Measurements from ENCODE around the gene SETD6.
"Not testable (repeated sequence)": the region's sequence is repeated elsewhere in the genome, so short reads cannot be mapped to it uniquely, and the experiment has no call there.

The SETD6 gene, protein sequence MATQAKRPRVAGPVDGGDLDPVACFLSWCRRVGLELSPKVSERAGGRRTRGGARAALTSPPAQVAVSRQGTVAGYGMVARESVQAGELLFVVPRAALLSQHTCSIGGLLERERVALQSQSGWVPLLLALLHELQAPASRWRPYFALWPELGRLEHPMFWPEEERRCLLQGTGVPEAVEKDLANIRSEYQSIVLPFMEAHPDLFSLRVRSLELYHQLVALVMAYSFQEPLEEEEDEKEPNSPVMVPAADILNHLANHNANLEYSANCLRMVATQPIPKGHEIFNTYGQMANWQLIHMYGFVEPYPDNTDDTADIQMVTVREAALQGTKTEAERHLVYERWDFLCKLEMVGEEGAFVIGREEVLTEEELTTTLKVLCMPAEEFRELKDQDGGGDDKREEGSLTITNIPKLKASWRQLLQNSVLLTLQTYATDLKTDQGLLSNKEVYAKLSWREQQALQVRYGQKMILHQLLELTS

GRCh38 chr16:58515125-58515870 lies at the start of gene SETD6:
SETD6 (plus strand) TSS chr16:58515517; CDS start chr16:58515538, 21 bp downstream.
- peak; percentile 22 for DNase-seq

GRCh38 chr16:58465817-58466216 lies 49.5 kb upstream of the SETD6 start:
- DNase-seq = no peak

DNA sequence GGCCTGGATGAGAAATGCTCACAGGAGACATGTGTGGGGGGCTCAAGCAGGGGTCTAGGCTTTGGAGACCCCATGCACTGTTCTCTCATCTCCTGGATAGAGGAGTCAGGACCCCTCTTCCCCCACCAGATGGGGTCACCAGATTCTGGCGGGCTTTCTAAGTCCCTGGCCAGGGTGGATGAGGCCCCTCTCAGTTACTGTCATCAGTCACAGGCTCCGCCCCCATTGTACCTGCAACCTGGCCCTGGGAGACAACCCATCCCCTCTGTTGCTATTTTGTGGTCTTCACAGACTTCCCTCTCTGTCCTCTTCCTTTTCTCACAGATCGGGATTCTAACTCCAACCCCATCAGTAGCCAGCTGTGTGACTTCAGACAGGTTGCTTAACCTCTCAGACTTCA lies 48.9 kb upstream of the SETD6 start:
- DNase-seq = no peak

DNA sequence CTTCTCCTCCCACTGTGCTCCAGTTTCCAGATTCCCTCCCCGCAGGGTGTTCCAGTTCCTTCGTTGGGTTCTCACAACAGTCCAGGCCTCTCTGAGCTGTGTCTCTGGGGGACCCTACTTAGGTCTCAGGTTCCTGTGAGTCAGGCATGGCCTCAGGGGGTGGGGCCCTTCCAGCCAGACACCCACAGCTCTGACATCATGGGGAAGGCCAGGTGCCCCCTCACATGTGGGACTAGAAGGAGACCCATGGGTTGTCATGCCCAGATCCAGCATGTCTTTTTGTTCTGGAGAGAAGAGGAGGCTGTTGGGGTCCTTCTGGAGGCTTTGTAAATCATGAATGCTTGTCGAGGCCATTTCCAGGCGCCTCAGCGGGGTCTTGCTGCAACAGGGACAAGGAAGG lies 47.4 kb upstream of the SETD6 start:
- DNase-seq = no peak

DNA sequence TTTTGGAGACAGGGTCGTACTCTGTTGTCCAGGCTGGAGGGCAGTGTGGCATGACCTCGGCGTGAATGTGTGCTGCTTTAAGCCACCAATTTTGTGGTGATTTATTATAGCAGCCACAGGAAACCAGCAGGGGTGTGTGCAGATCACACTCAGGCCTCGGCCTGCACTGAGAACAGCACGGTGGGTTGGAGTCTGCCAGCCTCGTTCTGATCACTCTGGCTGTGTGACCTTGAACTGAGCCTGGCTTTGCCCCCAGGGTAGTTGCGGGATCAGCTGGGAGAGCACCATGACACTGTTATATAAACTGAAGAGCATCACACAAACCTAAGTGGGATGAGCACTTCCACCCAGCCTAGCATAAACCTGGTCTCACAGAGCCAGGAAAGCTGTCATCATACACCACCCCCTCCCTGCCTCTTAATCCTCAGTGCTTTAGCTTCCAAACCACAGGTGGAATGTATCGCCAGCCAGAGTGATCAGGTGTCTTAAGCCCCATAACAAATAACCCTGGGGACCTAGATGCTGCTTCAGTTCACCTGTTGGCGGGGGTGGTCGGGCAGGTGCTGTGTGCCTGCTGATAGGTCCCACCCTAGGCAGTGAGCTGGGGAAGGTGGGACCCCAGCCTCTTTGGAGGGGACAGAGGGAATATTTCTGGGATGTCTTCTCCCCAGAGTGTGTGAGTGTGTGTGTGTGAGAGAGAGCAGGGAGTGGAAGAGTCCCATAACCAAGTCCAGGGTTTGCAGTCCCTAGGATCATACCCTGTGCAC lies 43.9 kb upstream of the SETD6 start:
- DNase-seq = peak; percentile 5

- DNase-seq = no peak
Observed at GRCh38 chr16:58472266-58472665, 43.1 kb upstream of the SETD6 start.

- DNase-seq = no peak
Observed at GRCh38 chr16:58472827-58473226, 42.5 kb upstream of the SETD6 start.

- DNase-seq = no peak
Observed at GRCh38 chr16:58474296-58474695, 41.0 kb upstream of the SETD6 start.

GRCh38 chr16:58475091-58475619 lies 40.2 kb upstream of the SETD6 start:
- DNase-seq = no peak

DNA sequence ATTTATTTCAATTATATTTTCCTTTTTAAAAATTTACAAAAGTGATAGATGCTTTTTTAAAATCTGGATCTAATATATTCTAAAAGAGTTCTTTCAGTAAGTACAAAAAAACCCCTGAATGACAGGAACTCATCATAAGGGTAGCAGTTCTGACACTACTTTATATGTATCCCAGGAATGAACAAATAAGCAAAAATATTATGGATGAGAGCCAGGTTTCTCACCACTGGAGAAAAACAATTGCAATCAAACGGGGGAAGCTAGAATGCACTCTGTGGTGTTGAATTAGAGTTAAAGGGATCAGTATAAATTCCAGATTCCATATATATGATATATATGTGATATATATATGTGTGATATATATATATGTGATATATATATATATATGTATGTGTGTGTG lies 38.5 kb upstream of the SETD6 start:
- no peak for DNase-seq

DNA sequence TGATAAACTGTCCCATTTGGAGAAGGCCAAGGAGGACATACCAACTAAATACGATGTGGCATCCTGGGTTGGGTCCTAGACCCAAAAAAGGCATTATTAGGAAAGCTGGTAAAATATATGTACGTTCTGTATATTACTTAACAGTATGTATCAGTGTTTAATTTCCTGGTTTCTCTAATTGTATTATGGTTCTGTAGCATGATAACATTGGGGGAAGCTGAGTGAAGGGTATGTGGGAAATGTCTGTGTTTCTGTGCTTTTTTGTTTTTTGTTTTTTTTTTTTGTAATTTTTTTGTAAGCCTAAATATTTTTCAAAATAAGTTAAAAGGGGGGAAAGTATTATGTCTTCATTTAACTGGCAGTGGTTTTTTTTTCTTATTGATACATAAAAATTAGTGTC lies 36.9 kb upstream of the SETD6 start:
- DNase-seq = no peak

DNA sequence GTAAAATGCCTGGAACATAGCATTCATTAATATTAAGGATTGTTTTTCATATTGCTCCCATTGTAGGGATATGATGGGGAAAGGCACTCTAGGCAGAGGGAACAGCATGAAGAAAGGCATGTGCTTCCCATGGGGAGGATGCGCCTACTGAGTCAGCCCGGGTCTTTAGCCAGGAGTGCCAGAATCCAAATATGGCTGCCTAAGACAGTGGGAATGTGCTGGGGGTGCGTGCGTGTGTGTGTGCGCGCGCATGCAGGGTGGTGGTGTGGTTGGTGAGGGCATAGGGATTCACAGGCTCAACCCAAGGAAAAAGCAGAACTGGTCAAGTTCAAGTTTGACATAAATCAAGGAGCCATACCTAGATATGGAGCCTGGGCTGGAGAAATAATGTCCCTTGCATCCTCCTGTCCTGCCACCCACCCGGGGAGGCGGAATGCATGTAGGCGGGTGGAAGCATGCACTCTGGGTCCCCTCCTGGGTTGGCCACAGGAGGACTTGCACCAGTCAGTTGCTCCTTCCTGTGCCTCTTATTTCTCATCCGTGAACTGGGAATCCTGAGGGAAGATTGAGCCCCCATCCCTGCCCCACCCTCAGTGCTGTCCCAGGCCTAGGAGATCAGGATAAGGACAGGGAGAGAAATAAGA lies 34.0 kb upstream of the SETD6 start:
- DNase-seq = no peak

DNA sequence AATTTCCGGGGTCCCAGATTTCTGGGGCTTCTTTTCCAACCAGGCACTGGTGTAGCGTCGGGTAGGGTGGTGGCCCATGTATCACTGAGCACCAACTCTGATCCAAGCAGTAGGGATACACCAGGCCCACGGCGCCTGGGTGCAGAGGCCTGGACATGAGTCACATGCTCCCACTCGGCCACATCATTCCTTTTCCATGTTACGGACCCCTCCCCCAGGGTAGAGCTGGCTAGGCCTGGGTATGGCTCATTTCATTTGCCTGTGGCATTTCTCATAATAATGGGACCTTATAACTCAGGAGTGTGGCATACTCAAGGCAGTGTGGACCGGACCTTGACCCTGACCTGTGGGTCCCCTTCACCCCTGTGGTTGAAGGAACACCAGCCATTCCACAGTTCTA lies 33.4 kb upstream of the SETD6 start:
- no peak for DNase-seq

- no peak for DNase-seq
Observed at GRCh38 chr16:58485184-58485887, 30.0 kb upstream of the SETD6 start.

DNA sequence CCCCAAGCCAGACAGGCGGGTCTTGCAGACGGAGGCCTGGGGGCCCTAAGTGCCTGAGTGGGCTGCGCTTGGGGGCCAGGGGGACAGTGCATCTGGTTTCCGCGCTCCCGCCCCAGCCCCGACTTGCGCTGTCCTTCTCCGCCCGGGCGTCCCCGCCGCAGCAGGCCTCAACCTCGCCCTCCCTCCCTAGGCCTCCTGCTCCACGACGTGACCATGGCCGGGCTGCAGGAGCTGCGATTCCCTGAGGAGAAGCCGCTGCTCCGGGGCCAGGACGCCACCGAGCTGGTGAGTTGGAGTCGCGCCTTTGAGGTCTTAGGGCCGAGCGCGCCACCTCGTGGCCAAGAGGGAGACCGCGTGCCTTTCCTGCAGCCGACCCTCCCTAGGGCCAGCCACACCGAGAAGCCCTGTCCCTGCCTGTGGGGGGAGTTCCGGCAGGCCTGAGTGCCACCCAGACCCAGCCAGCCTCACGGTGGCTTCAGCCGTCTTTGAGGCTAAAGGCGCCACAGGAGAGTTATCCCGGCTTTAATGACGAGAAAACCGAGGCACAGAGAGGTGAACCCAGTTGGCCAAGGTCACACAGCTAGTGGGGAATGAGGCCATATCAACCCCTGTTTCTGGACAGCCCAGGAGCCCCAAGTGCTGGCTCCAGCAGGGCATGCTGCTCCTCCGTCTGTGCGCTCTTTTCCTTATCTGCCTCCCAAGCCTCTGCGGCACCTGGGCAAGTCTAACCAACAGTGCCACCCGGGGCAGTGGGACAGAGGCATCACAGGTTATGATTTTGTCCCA lies 27.6 kb upstream of the SETD6 start:
- DNase-seq = peak; percentile 52

DNA sequence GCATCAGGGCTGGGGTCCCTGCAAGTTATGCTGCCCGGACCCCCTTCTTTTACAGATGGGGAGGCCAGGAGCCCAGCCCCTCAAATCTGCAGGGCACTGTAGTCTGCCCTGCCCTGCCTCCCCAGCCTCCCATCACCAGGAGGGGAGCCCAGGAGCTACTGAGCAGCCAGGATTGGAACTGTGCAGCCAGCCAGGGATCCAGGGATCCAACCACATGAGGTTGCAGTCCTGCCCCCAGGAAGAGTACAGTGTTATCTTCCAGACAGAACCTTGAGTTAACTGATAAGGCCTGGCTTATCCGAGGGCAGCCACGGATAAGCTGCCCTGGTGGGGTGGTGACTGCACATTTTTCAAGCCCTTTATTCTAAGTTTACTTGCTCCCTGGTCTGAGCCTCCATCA lies 26.8 kb upstream of the SETD6 start:
- no peak for DNase-seq

GRCh38 chr16:58490065-58490464 lies 25.3 kb upstream of the SETD6 start:
- DNase-seq = no peak

- DNase-seq = not testable (repeated sequence)
Observed at GRCh38 chr16:58490539-58490938, 24.8 kb upstream of the SETD6 start.

DNA sequence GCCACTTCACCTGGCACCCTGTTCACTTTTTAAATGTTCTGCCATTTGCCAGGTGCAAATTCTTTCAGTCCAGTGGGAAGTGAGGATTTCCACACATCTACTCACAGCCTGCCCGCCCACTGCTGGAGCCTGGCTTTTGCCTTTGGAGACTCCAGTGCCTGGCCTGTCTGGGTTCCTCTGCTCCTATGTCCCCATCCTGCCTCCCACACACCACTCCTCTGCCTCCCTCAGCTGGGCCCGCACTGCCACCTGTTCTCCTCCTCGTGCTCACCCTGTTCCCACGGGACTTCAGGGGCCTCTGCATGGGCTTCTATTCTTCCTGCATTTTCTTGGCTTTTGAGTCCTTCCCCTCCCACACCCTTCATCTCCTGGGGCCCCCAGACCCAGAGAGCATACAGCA lies 23.3 kb upstream of the SETD6 start:
- DNase-seq = no peak

GRCh38 chr16:58492735-58493134 lies 22.6 kb upstream of the SETD6 start:
- no peak for DNase-seq

GRCh38 chr16:58493756-58494431 lies 21.4 kb upstream of the SETD6 start:
- no peak for DNase-seq

All from DMS79 (cell line).